ENCODE results near the gene ZFHX3. TPM values are rescaled to one million over a fixed set of nuclear protein-coding genes. Genes with fewer than 3 reads are reported as not detected.

Gene ZFHX3
- total and polyA plus RNA-seq, 2 donors (not counting 3 experiments of a cell fraction or from before 2014, with no cell fraction given) = 3.7 to 18.8 TPM

- dilution Hi-C loops (cut with MboI; ENCODE audit: extremely low pct_ligation_motif_present, low sequenced_read_pairs) (no loop called here), intact Hi-C loops (cut with micrococcal nuclease) (loop anchor here (5.0 kb wide), 2 partner anchors 233 to 1123 kb away; no protein-coding TSS in a partner anchor)
- H3K4me2 ChIP-seq (ENCODE audit: insufficient read depth, low read length) = no peak overlapping the region
- no peak for DNase-seq (ENCODE audit: low read depth, low spot score)
- H3K9me1 ChIP-seq (replicated peaks; ENCODE audit: control insufficient read depth, extremely low read depth, insufficient read depth, low read length) = no peaks in the 10 kb centered on the region
- BruUV-seq (replicated peaks) = no TSS peak
- CTCF ChIA-PET = interaction anchor here (2.9 to 3.3 kb wide), 2 partner anchors 127 to 362 kb away, joined by 41 to 50 read pairs; no protein-coding TSS in a partner anchor
- H3K27me3 ChIP-seq (ENCODE audit: control insufficient read depth in 2 of 2, insufficient read depth in 2 of 2, low read length in 2 of 2) = no peaks in the 10 kb centered on the region
- no peaks in the 10 kb centered on the region for H4K20me1 ChIP-seq (replicated peaks; ENCODE audit: control insufficient read depth, extremely low read depth, insufficient read depth, low read length)
- H3K27ac ChIP-seq (ENCODE audit: insufficient read depth, low read depth, low read length) = no peak overlapping the region
- H3K36me3 ChIP-seq (ENCODE audit: control insufficient read depth in 2 of 2, extremely low read depth in 1 of 2, insufficient read depth in 2 of 2, low read length in 2 of 2) = no peaks in the 10 kb centered on the region
- TF ChIP-seq JUN (IDR thresholded peaks at IDR 0.05; ENCODE audit: borderline replicate concordance, insufficient read depth, insufficient read length, low read depth) (no peak), EZH2 (IDR thresholded peaks at IDR 0.05; ENCODE audit: borderline replicate concordance, low read depth, low read length, severe bottlenecking) (no peak), MAX (IDR thresholded peaks at IDR 0.05; ENCODE audit: insufficient read depth, insufficient read length) (no peak), FOS (IDR thresholded peaks at IDR 0.05; ENCODE audit: borderline replicate concordance, insufficient read depth, low read length) (no peak), CTCF (IDR thresholded peaks at IDR 0.05; ENCODE audit: extremely low read depth in 1 of 2, insufficient read depth in 1 of 2, low read depth in 1 of 2, low read length in 2 of 2) (no peak), POLR2A (IDR thresholded peaks at IDR 0.05; ENCODE audit: low read depth, low read length) (no peak), GATA2 (IDR thresholded peaks at IDR 0.05; ENCODE audit: insufficient read depth, insufficient read length, low read depth, low read length) (no peak), POLR2AphosphoS5 (IDR thresholded peaks at IDR 0.05; ENCODE audit: insufficient read depth, low read depth, low read length) (no peak), MYC (IDR thresholded peaks at IDR 0.05; ENCODE audit: low read depth, low read length) (no peak)
- no peak overlapping the region for H2AFZ ChIP-seq (ENCODE audit: low read depth, low read length)
- no peaks in the 10 kb centered on the region for H3K79me2 ChIP-seq (ENCODE audit: control insufficient read depth, insufficient read depth, low read length)
- no peak overlapping the region for H3K9ac ChIP-seq (replicated peaks; ENCODE audit: extremely low read depth, insufficient read depth, low read length)
- no peak overlapping the region for H3K4me3 ChIP-seq (replicated peaks in 1 of 3; ENCODE audit: insufficient read depth in 1 of 3, low read depth in 1 of 3, low read length in 3 of 3)
- FAIRE-seq = no peak
- H3K9me3 ChIP-seq (replicated peaks; ENCODE audit: control insufficient read depth, insufficient read depth, low read length) = no peaks in the 10 kb centered on the region
- POLR2A ChIA-PET = interaction anchor here (0.6 kb wide), 1 partner anchor 234 kb away, joined by 3 read pairs; no protein-coding TSS in a partner anchor
- H3K4me1 ChIP-seq (ENCODE audit: control insufficient read depth, extremely low read depth, insufficient read depth, low read length) = no peaks in the 10 kb centered on the region
Measured at GRCh38 chr16:72834499-72834898, 213.4 kb downstream of the ZFHX3 start.

Data from endothelial cell of umbilical vein (primary cell).